H1 (cell line): ENCODE measurements around the gene DPYSL3. TPM values are rescaled to one million over a fixed set of nuclear protein-coding genes. Genes with fewer than 3 reads are reported as not detected.

ENCODE experiments used
- CTCF ChIA-PET: fragments of 300-600 bp; sonication (Branson Sonifier 250); formaldehyde crosslinking; loops from one replicate; lab custom pipeline; 2021; ENCODE audit not compliant: partially characterized antibody; lab: Charles Lee
- POLR2A ChIA-PET: fragments of 300-600 bp; sonication (Branson Sonifier 250); formaldehyde crosslinking; loops from one replicate; lab custom pipeline; 2021; ENCODE audit warnings: inconsistent platforms; ENCODE audit not compliant: partially characterized antibody; lab: Charles Lee
- DNase-seq, 2 experiments: peaks; one replicate each; pipeline versions ENCODE4 v3.0.0 to v3.0.0-alpha.2; 2010 to 2022; ENCODE audit warnings: low spot score in 2 of 2, low read depth in 1 of 2, mixed read lengths in 1 of 2
- FAIRE-seq: peaks from 2 replicates; lab custom pipeline; 2011; peaks lifted over from hg19 to GRCh38; lab: Jason Lieb, UNC
- H2AFZ ChIP-seq: 2 replicates; pipeline ENCODE4 v1.8.1; 2012; ENCODE audit warnings: low read length, inconsistent platforms
- H2AK5ac ChIP-seq: 2 replicates; pipeline ENCODE4 v1.6.1; 2013; ENCODE audit warnings: low read depth, low read length
- H2BK120ac ChIP-seq: replicated peaks from 2 replicates; pipeline ENCODE3; 2013; ENCODE audit warnings: low read depth, low read length, inconsistent platforms
- H2BK12ac ChIP-seq: 2 replicates; pipeline ENCODE4 v1.6.1; 2013; ENCODE audit warnings: low read depth, low read length
- H2BK15ac ChIP-seq: 2 replicates; pipeline ENCODE4 v1.6.1; 2013; ENCODE audit warnings: low read length
- H2BK20ac ChIP-seq: 2 replicates; pipeline ENCODE4 v1.6.1; 2013; ENCODE audit warnings: low read length
- H2BK5ac ChIP-seq: 2 replicates; pipeline ENCODE4 v1.6.1; 2013; ENCODE audit warnings: low read depth, low read length
- H3K14ac ChIP-seq: 2 replicates; pipeline ENCODE4 v1.6.1; 2013; ENCODE audit warnings: inconsistent platforms; ENCODE audit not compliant: insufficient read length
- H3K18ac ChIP-seq: 2 replicates; pipeline ENCODE4 v1.6.1; 2013; ENCODE audit warnings: low read length; ENCODE audit errors: extremely low read depth
- H3K23ac ChIP-seq: 2 replicates; pipeline ENCODE4 v1.6.1; 2013; ENCODE audit warnings: inconsistent platforms; ENCODE audit not compliant: insufficient read length
- H3K23me2 ChIP-seq: 2 replicates; pipeline ENCODE4 v1.6.1; 2013; ENCODE audit warnings: low read depth, low read length
- H3K27ac ChIP-seq: 2 replicates; pipeline ENCODE4 v1.6.1; 2011; ENCODE audit warnings: low read depth, low read length, inconsistent platforms
- H3K27me3 ChIP-seq, 4 experiments: replicated peaks in 1 of 4; 1 replicate in 1 of 4; 2 replicates in 3 of 4; pipeline versions ENCODE4 v1.6.1 to v1.8.1; 2011 to 2013; ENCODE audit warnings: low read length in 3 of 4, mild to moderate bottlenecking in 3 of 4, inconsistent platforms in 2 of 4, mixed read lengths in 2 of 4, moderate library complexity in 1 of 4; ENCODE audit not compliant: control insufficient read depth in 3 of 4, insufficient read depth in 3 of 4; ENCODE audit errors: extremely low read depth in 1 of 4
- H3K36me3 ChIP-seq, 4 experiments: 2 replicates each; pipeline versions ENCODE4 v1.6.1 to v1.8.1; 2011 to 2013; ENCODE audit warnings: mild to moderate bottlenecking in 4 of 4, low read length in 3 of 4, moderate library complexity in 2 of 4, control low read depth in 1 of 4, inconsistent platforms in 1 of 4; ENCODE audit not compliant: insufficient read depth in 4 of 4, control insufficient read depth in 2 of 4
- H3K4ac ChIP-seq: replicated peaks from 2 replicates; pipeline ENCODE3; 2013; ENCODE audit warnings: low read length, low read depth, mixed read lengths, inconsistent platforms; ENCODE audit not compliant: insufficient read length
- H3K4me1 ChIP-seq, 4 experiments: replicated peaks in 1 of 4; 1 replicate in 1 of 4; 2 replicates in 3 of 4; pipeline versions ENCODE4 v1.6.1 to v1.8.1; 2011 to 2013; ENCODE audit warnings: low read length in 3 of 4, inconsistent platforms in 2 of 4, mixed read lengths in 1 of 4; ENCODE audit not compliant: insufficient read depth in 4 of 4, control insufficient read depth in 3 of 4
- H3K4me2 ChIP-seq, 2 experiments: 2 replicates each; pipeline versions ENCODE4 v1.6.1 to v1.8.1; 2011 to 2013; ENCODE audit warnings: low read depth in 2 of 2, low read length in 2 of 2, control low read depth in 1 of 2, inconsistent platforms in 1 of 2, mild to moderate bottlenecking in 1 of 2; ENCODE audit not compliant: insufficient read depth in 1 of 2
- H3K4me3 ChIP-seq, 4 experiments: fragments of 200-600, 300-600 bp in 1 of 4; sonication (generic), shearing (Covaris generic), sonication (Bioruptor Twin) in 1 of 4; 2 replicates each; pipeline versions ENCODE4 v1.5.1 to v1.8.1; 2011 to 2016; ENCODE audit warnings: low read length in 4 of 4, low read depth in 3 of 4, control low read depth in 2 of 4, inconsistent platforms in 2 of 4, mild to moderate bottlenecking in 2 of 4, mixed read lengths in 1 of 4, moderate library complexity in 1 of 4; ENCODE audit not compliant: insufficient read depth in 2 of 4; ENCODE audit errors: extremely low read depth in 1 of 4
- H3K56ac ChIP-seq: replicated peaks from 2 replicates; pipeline ENCODE3; 2013; ENCODE audit warnings: low read depth, mild to moderate bottlenecking, mixed read lengths, low read length, inconsistent platforms; ENCODE audit not compliant: insufficient read length
- H3K79me1 ChIP-seq: 2 replicates; pipeline ENCODE4 v1.6.1; 2013; ENCODE audit warnings: low read depth, low read length, control low read depth
- H3K79me2 ChIP-seq, 2 experiments: 2 replicates each; pipeline versions ENCODE4 v1.6.1 to v1.8.1; 2012 to 2013; ENCODE audit warnings: low read length in 2 of 2, mild to moderate bottlenecking in 2 of 2, inconsistent platforms in 1 of 2; ENCODE audit not compliant: insufficient read depth in 2 of 2, control insufficient read depth in 1 of 2
- H3K9ac ChIP-seq, 4 experiments: replicated peaks in 1 of 4; 1 replicate in 1 of 4; 2 replicates in 3 of 4; pipeline versions ENCODE4 v1.6.1 to v1.8.1; 2011 to 2013; ENCODE audit warnings: low read depth in 3 of 4, low read length in 3 of 4, control low read depth in 2 of 4, mild to moderate bottlenecking in 2 of 4, moderate library complexity in 2 of 4, inconsistent platforms in 1 of 4; ENCODE audit errors: extremely low read depth in 1 of 4
- H3K9me3 ChIP-seq, 2 experiments: 2 replicates each; pipeline versions ENCODE4 v1.6.1 to v1.8.1; 2012 to 2013; ENCODE audit warnings: mild to moderate bottlenecking in 2 of 2, moderate library complexity in 2 of 2, control low read depth in 1 of 2, inconsistent platforms in 1 of 2, low read depth in 1 of 2, low read length in 1 of 2, mixed read lengths in 1 of 2; ENCODE audit not compliant: insufficient read depth in 2 of 2
- H4K20me1 ChIP-seq, 2 experiments: replicated peaks in 1 of 2; 2 replicates each; pipeline versions ENCODE3 to v1.8.1; 2011 to 2013; ENCODE audit warnings: inconsistent platforms in 2 of 2, low read length in 2 of 2, mild to moderate bottlenecking in 1 of 2; ENCODE audit not compliant: insufficient read depth in 2 of 2, control insufficient read depth in 1 of 2
- H4K5ac ChIP-seq: 2 replicates; pipeline ENCODE4 v1.6.1; 2013; ENCODE audit warnings: low read length, low read depth, mixed read lengths, inconsistent platforms; ENCODE audit not compliant: insufficient read length
- H4K8ac ChIP-seq: 2 replicates; pipeline ENCODE4 v1.8.0; 2013; ENCODE audit warnings: mild to moderate bottlenecking, moderate library complexity, low read length, inconsistent platforms; ENCODE audit not compliant: insufficient read depth; ENCODE audit errors: extremely low read depth
- H4K91ac ChIP-seq: replicated peaks from 2 replicates; pipeline ENCODE3; 2013; ENCODE audit warnings: low read length, mixed read lengths, inconsistent platforms; ENCODE audit not compliant: insufficient read length
- ASH2L ChIP-seq: fragments of 200-600, 300-600 bp; sonication (generic); IDR thresholded peaks from one replicate; pipeline ENCODE4 v1.7.1; 2017; ENCODE audit warnings: low read length
- CBX8 ChIP-seq: fragments of 300-800, 300-1000 bp; sonication (generic); IDR thresholded peaks from 2 replicates; pipeline ENCODE4 v1.7.1; 2016; ENCODE audit warnings: low read depth, low read length, borderline replicate concordance
- PHF8 ChIP-seq: fragments of 200-600 bp; sonication (generic); conservative IDR thresholded peaks from 2 replicates; pipeline ENCODE4 v1.7.1; 2012; ENCODE audit warnings: low read depth, mild to moderate bottlenecking, inconsistent platforms, low read length, moderate library complexity
- POLR2AphosphoS5 ChIP-seq: IDR thresholded peaks from 2 replicates; pipeline ENCODE4 v1.6.1; 2011; ENCODE audit warnings: low read depth, low read length
- RAD21 ChIP-seq, 2 experiments: IDR thresholded peaks in 1 of 2; conservative IDR thresholded peaks in 1 of 2; 2 replicates each; pipeline ENCODE4 v1.6.1; 2011; ENCODE audit warnings: low read depth in 2 of 2, low read length in 2 of 2, improper control_type of control experiment in 1 of 2, inconsistent platforms in 1 of 2, mild to moderate bottlenecking in 1 of 2, moderate library complexity in 1 of 2
- TBP ChIP-seq: IDR thresholded peaks from 2 replicates; pipeline ENCODE4 v1.6.1; 2011; ENCODE audit warnings: low read depth, low read length, improper control_type of control experiment
- YY1 ChIP-seq: IDR thresholded peaks from 2 replicates; pipeline ENCODE4 v1.6.1; 2011; ENCODE audit warnings: low read depth, mild to moderate bottlenecking, low read length
- WGBS, 2 experiments: shearing (Covaris generic) in 1 of 2; methylation state at CpG; one replicate each; pipeline versions ENCODE4 v1.1.6 to v1.1.7; 2013 to 2015; ENCODE audit warnings: low lambda C conversion rate in 2 of 2, mixed read lengths in 2 of 2, inconsistent platforms in 1 of 2, low coverage in 1 of 2, missing lambda C conversion rate in 1 of 2; ENCODE audit not compliant: insufficient replicate concordance in 2 of 2, insufficient coverage in 1 of 2, insufficient read length in 1 of 2; ENCODE audit errors: extremely low coverage in 1 of 2, missing lambda C conversion rate in 1 of 2; 5-methylcytosine and 5-hydroxymethylcytosine counted together
- polyA plus RNA-seq, 7 experiments: library from polyadenylated mRNA; depleted of rRNA in 3 of 7; stranded (reverse) in 5 of 7; unstranded in 2 of 7; fragments of >200 nt in 5 of 7; fragments of 200-250 nt in 2 of 7; gene quantifications; 1 replicate in 5 of 7; 2 replicates in 1 of 7; 4 replicates in 1 of 7; pipeline versions ENCODE4 v1.2.1 to v1.2.3, GENCODE V29; 2011 to 2013; ENCODE audit warnings: missing spikeins in 2 of 7, mixed read lengths in 2 of 7
- total RNA-seq: library from RNA; stranded (reverse); fragmentation: NEBNext Ultra II Directional; extraction: Animal tissue kit (Norgen Biotek cat#: 25700); gene quantifications from 2 replicates; pipeline ENCODE4 v1.2.1, GENCODE V29; 2021
- TF ChIP-seq, protein P1 (sequence below): IDR thresholded peaks from 2 replicates; pipeline ENCODE4 v1.6.1; 2012; ENCODE audit warnings: inconsistent platforms

Gene DPYSL3
- total and polyA plus RNA-seq, 2 of the 8 experiments (the other 6 are each of a cell fraction or from before 2014, with no cell fraction given) = 268 to 387 TPM

DNA sequence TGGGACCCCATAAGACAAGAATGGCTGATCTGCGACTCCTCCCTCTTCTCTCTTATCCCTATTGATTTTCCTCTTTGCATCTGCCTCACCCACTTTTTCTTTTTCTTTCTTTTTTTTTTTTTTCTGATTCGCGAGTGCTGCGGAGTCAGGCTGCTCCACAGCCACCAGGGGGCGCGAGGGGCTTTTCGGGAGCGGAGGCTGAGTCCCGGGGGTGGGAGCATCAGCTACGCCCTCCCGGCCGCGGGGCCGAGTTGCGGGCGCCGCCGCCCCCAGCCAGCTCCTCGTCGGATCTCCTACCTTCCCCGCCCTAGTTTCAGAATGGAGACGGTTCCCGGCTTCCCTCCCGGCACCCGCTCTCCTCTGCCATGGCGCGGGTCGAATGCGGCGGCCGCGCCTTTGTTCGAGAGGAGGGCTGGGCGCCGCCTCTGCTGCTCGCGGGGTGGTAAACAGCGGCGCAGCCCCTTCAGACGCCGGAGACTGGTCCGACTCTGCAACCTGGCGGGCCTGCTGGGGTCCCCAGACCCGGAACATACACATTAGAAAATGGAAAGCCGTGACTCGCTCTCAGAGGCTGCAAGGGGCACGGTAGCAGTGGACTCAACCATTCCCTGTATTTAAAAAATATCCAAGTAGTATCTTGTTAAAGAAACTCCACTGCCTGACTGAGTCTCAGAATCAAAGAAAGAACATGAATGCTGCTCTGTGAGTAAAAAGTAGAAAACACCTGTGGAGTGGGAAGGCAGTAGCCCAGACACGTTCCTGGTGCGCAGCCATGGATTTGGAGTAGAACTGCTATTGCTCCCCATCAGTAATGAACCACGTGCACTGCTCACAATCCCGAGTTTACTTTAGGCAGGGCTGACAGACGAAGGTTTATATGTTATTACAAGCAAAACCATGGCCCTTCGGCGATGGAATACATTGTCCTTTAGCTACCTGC, 55.7 kb downstream of the DPYSL3 start:
- WGBS, 2 experiments = 5% methylated on average over 34 of the region's 54 CpGs; no CpG with 5 or more reads in 1 of the 2 experiments
- peak overlapping the region; percentile 71 to 75 for H3K4me2 ChIP-seq
- CTCF ChIA-PET = interaction anchor here (0.6 to 3.0 kb wide), 14 partner anchors 8 to 222 kb away, joined by 3 to 45 read pairs (median 4); no protein-coding TSS in a partner anchor
- H3K27ac ChIP-seq = peak overlapping the region; percentile 79; the same call in 1 of the 2 replicates
- no peaks in the 10 kb centered on the region for H3K9me3 ChIP-seq
- POLR2A ChIA-PET = interaction anchor here (0.6 to 5.4 kb wide), 17 partner anchors 11 to 920 kb away, joined by 3 to 47 read pairs (median 4); no protein-coding TSS in a partner anchor
- peak overlapping the region; percentile 50 to 72 (median 62) for H3K9ac ChIP-seq
- H3K56ac ChIP-seq = peak overlapping the region; percentile 88
- peaks cover 9 to 30% (median 25%) of the 10 kb centered on the region in 4 experiments; a peak in 6 of 7 replicates for H3K4me1 ChIP-seq
- H3K18ac ChIP-seq = peak overlapping the region; percentile 20
- no peak for FAIRE-seq
- peak overlapping the region; percentile 94; the same call in 1 of the 2 replicates for H4K8ac ChIP-seq
- no peak overlapping the region for H2BK15ac ChIP-seq
- H3K4me3 ChIP-seq = peak overlapping the region; percentile 80 to 98 (median 94)
- 0 out of 2 replicates have a peak overlapping the region, but pooled peaks have one; percentile 4 for H2BK20ac ChIP-seq
- H4K5ac ChIP-seq = peak overlapping the region; percentile 55
- H2AFZ ChIP-seq = no peak overlapping the region
- H3K14ac ChIP-seq = no peak overlapping the region
- peaks cover 2% of the 10 kb centered on the region for H3K79me1 ChIP-seq
- peak; percentile 70 to 94 for DNase-seq
- peak overlapping the region; percentile 55 for H3K4ac ChIP-seq
- no peak overlapping the region for H2AK5ac ChIP-seq
- H2BK5ac ChIP-seq = peak overlapping the region; percentile 81
- peak overlapping the region; percentile 11 for H2BK120ac ChIP-seq
- no peaks in the 10 kb centered on the region for H3K27me3 ChIP-seq
- H4K20me1 ChIP-seq = peaks cover 4% of the 10 kb centered on the region in 2 experiments
- H3K79me2 ChIP-seq = peaks cover 26 to 79% of the 10 kb centered on the region in 2 experiments
- peaks cover 0 to 8% (median 0%) of the 10 kb centered on the region in 4 experiments; a peak in 1 of 8 replicates for H3K36me3 ChIP-seq
- no peak overlapping the region for H3K23ac ChIP-seq
- H4K91ac ChIP-seq = peak overlapping the region; percentile 49
- H3K23me2 ChIP-seq = peaks cover 9% of the 10 kb centered on the region; the same call in 1 of the 2 replicates
- H2BK12ac ChIP-seq = peak overlapping the region; percentile 45; the same call in 1 of the 2 replicates
- TF ChIP-seq, protein P1, sequence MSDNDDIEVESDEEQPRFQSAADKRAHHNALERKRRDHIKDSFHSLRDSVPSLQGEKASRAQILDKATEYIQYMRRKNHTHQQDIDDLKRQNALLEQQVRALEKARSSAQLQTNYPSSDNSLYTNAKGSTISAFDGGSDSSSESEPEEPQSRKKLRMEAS = peak; percentile 48
- TF ChIP-seq PHF8 (peak; percentile 59), YY1 (no peak), POLR2AphosphoS5 (0 out of 2 replicates have a peak, but pooled peaks have one; percentile 9), CBX8 (no peak), ASH2L (peak; percentile 3), TBP (peak; percentile 66; the same call in 1 of the 2 replicates), RAD21 (IDR thresholded peaks at IDR 0.05 in 1 of 2, conservative IDR thresholded peaks at IDR 0.05 in 1 of 2; ENCODE audit: low read depth in 2 of 2, low read length in 2 of 2) (peak; percentile 76 to 77)
